K562 (cell line): ENCODE results near the gene PTCH2. TPM values are rescaled to one million over a fixed set of nuclear protein-coding genes. Genes with fewer than 3 reads are reported as not detected.

Source experiments
- CCAR2 ChIP-seq: fragments of 200-400 bp; formaldehyde crosslinking; IDR thresholded peaks from 2 replicates; pipeline ENCODE4 v1.6.1; 2017; ENCODE audit warnings: mild to moderate bottlenecking, low read depth, low read length
- GTF2E2 ChIP-seq: fragments of 200-800 bp; sonication (Bioruptor generic); IDR thresholded peaks from 2 replicates; pipeline ENCODE4 v1.6.1; 2016; ENCODE audit warnings: missing genetic modification characterization, missing compliant biosample characterization
- POLR2AphosphoS5 ChIP-seq: IDR thresholded peaks from 2 replicates; pipeline ENCODE4 v1.6.1; 2011; ENCODE audit warnings: mild to moderate bottlenecking, low read depth, low read length, moderate library complexity; ENCODE audit not compliant: control insufficient read depth, insufficient read depth
- RBM22 ChIP-seq: fragments of 200-400 bp; formaldehyde crosslinking; IDR thresholded peaks from 2 replicates; pipeline ENCODE4 v1.6.1; 2018; ENCODE audit warnings: low read length, low read depth; ENCODE audit not compliant: poor library complexity, severe bottlenecking
- TCF3 ChIP-seq: sonication (generic); formaldehyde crosslinking; IDR thresholded peaks from 2 replicates; pipeline ENCODE4 v1.4.0; 2020; ENCODE audit warnings: mild to moderate bottlenecking, missing genetic modification reagents
- ZFP30 ChIP-seq: fragments of 250-450 bp; sonication (Bioruptor Pico); IDR thresholded peaks from 2 replicates; pipeline ENCODE4 v1.8.0; 2022; ENCODE audit warnings: moderate library complexity, mild to moderate bottlenecking, inconsistent platforms, borderline replicate concordance
- polyA plus RNA-seq, 8 experiments: library from polyadenylated mRNA; depleted of rRNA in 4 of 8; stranded (reverse) in 5 of 8; unstranded in 3 of 8; fragments of >200 nt; fragmentation: Nextera tagmentation in 2 of 8; fragmentation: Illumina TruSeq in 1 of 8; extraction: Ambion mirVana in 2 of 8; extraction: Trizol in 1 of 8; gene quantifications; 2 replicates each; pipeline versions ENCODE4 v1.2.1 to v1.2.3, GENCODE V29; 2011 to 2014; ENCODE audit warnings: inconsistent platforms in 1 of 8, missing spikeins in 1 of 8
- total RNA-seq, 7 experiments: library from RNA; depleted of rRNA in 6 of 7; stranded (reverse); fragments of >200 nt in 6 of 7; fragmentation: Illumina TruSeq in 2 of 7; extraction: Trizol in 2 of 7; gene quantifications; 2 replicates each; pipeline versions ENCODE4 v1.2.1 to v1.2.3, GENCODE V29; 2011 to 2021; ENCODE audit warnings: low replicate concordance in 1 of 7
- TF ChIP-seq, protein P1 (sequence below): fragments of 450-650 bp; IDR thresholded peaks from 2 replicates; pipeline ENCODE4 v1.6.1; 2016; ENCODE audit warnings: missing biosample characterization, missing genetic modification characterization
- TF ChIP-seq, protein P2 (sequence below): fragments of 250-450 bp; sonication (Bioruptor Pico); IDR thresholded peaks from 2 replicates; pipeline ENCODE4 v1.5.0; 2020; ENCODE audit warnings: mild to moderate bottlenecking
- TF ChIP-seq, protein P3 (sequence below), 2 experiments: IDR thresholded peaks; 2 replicates each; pipeline ENCODE4 v1.6.1; 2011; ENCODE audit warnings: borderline replicate concordance in 1 of 2, control low read depth in 1 of 2, low read depth in 1 of 2, low read length in 1 of 2, mild to moderate bottlenecking in 1 of 2, mixed read lengths in 1 of 2, moderate library complexity in 1 of 2; ENCODE audit not compliant: insufficient read depth in 1 of 2, insufficient read length in 1 of 2, poor library complexity in 1 of 2, severe bottlenecking in 1 of 2; ENCODE audit errors: extremely low read depth in 1 of 2
- TF ChIP-seq, protein P4 (sequence below): fragments of 450-650 bp; formaldehyde crosslinking; IDR thresholded peaks from 2 replicates; pipeline ENCODE4 v1.4.0; 2020; ENCODE audit warnings: mild to moderate bottlenecking, moderate library complexity
- TF ChIP-seq, protein P5 (sequence below), 3 experiments: fragments of 200-800 bp in 1 of 3; fragments of 250-450 bp in 1 of 3; fragments of 450-650 bp in 1 of 3; sonication (Bioruptor Pico) in 1 of 3; sonication (Bioruptor generic) in 1 of 3; formaldehyde crosslinking in 1 of 3; IDR thresholded peaks; 2 replicates each; pipeline versions ENCODE4 v1.6.1 to v1.8.0; 2016 to 2022; ENCODE audit warnings: mild to moderate bottlenecking in 2 of 3, missing genetic modification characterization in 2 of 3, missing compliant biosample characterization in 1 of 3, moderate library complexity in 1 of 3
- TF ChIP-seq, protein P6 (sequence below), 2 experiments: IDR thresholded peaks in 1 of 2; conservative IDR thresholded peaks in 1 of 2; 2 replicates each; pipeline ENCODE4 v1.6.1; 2016; ENCODE audit warnings: low read depth in 2 of 2, mild to moderate bottlenecking in 1 of 2, missing compliant biosample characterization in 1 of 2, missing genetic modification characterization in 1 of 2, moderate library complexity in 1 of 2

PTCH2 gene
- total and polyA plus RNA-seq, 9 of the 15 experiments (the other 6 are each of a cell fraction or from before 2014, with no cell fraction given) = 0.15 to 27.3 (median 0.48) TPM; not detected in 1

DNA sequence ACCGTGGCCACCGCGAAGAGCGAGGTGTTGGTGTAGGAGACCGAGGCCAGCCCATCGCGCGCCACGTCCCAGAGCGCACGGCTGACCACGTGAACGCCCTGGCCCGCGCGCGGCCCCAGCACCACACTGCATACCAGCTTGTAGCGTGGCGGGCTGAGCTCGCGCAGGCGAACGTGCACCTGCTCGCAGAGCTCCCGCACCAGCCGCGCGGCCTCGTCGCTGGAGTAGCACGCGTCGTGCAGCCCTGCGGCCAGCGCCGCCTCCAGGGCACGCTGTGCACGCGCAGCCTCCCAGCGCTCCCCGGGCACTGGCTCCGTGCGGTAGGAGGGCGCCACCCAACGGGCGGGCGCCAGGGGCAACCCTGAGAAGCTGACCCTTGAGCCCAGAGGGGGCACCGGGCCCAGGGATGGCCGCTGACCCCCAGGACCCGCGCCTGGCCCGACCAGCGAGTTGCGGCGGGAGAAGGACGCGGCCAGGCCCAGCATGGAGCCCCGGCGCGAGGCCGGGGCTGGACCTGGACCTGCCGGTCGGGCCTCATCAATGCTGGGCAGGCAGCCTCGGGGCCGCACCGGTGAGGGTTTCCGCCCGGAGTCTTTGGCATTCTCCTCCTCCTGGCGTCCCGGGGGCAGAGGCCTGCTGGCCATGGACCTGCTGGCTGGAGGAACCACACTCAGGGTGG is 36.9 kb downstream of the PTCH2 start (continued):
- TF ChIP-seq, protein P1, sequence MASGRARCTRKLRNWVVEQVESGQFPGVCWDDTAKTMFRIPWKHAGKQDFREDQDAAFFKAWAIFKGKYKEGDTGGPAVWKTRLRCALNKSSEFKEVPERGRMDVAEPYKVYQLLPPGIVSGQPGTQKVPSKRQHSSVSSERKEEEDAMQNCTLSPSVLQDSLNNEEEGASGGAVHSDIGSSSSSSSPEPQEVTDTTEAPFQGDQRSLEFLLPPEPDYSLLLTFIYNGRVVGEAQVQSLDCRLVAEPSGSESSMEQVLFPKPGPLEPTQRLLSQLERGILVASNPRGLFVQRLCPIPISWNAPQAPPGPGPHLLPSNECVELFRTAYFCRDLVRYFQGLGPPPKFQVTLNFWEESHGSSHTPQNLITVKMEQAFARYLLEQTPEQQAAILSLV (tag) = no peak
- TF ChIP-seq, protein P2, sequence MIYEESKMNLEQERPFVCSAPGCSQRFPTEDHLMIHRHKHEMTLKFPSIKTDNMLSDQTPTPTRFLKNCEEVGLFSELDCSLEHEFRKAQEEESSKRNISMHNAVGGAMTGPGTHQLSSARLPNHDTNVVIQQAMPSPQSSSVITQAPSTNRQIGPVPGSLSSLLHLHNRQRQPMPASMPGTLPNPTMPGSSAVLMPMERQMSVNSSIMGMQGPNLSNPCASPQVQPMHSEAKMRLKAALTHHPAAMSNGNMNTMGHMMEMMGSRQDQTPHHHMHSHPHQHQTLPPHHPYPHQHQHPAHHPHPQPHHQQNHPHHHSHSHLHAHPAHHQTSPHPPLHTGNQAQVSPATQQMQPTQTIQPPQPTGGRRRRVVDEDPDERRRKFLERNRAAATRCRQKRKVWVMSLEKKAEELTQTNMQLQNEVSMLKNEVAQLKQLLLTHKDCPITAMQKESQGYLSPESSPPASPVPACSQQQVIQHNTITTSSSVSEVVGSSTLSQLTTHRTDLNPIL (CRISPR knock-in tag) = no peak
- TF ChIP-seq RBM22 = peak; percentile 30
- TF ChIP-seq ZFP30 = no peak
- TF ChIP-seq CCAR2 = no peak
- TF ChIP-seq, protein P3, sequence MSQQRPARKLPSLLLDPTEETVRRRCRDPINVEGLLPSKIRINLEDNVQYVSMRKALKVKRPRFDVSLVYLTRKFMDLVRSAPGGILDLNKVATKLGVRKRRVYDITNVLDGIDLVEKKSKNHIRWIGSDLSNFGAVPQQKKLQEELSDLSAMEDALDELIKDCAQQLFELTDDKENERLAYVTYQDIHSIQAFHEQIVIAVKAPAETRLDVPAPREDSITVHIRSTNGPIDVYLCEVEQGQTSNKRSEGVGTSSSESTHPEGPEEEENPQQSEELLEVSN (IDR thresholded peaks at IDR 0.05; ENCODE audit: borderline replicate concordance in 1 of 2, extremely low read depth in 1 of 2, insufficient read depth in 1 of 2, insufficient read length in 1 of 2, low read depth in 1 of 2, low read length in 1 of 2, poor library complexity in 1 of 2, severe bottlenecking in 1 of 2) = peak in 1 of 2 experiments; percentile 18
- no peak for TF ChIP-seq TCF3
- TF ChIP-seq, protein P4, sequence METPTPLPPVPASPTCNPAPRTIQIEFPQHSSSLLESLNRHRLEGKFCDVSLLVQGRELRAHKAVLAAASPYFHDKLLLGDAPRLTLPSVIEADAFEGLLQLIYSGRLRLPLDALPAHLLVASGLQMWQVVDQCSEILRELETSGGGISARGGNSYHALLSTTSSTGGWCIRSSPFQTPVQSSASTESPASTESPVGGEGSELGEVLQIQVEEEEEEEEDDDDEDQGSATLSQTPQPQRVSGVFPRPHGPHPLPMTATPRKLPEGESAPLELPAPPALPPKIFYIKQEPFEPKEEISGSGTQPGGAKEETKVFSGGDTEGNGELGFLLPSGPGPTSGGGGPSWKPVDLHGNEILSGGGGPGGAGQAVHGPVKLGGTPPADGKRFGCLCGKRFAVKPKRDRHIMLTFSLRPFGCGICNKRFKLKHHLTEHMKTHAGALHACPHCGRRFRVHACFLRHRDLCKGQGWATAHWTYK = no peak
- TF ChIP-seq POLR2AphosphoS5 = peak; percentile 12; the same call in 1 of the 2 replicates
- no peak for TF ChIP-seq GTF2E2
- TF ChIP-seq, protein P5, sequence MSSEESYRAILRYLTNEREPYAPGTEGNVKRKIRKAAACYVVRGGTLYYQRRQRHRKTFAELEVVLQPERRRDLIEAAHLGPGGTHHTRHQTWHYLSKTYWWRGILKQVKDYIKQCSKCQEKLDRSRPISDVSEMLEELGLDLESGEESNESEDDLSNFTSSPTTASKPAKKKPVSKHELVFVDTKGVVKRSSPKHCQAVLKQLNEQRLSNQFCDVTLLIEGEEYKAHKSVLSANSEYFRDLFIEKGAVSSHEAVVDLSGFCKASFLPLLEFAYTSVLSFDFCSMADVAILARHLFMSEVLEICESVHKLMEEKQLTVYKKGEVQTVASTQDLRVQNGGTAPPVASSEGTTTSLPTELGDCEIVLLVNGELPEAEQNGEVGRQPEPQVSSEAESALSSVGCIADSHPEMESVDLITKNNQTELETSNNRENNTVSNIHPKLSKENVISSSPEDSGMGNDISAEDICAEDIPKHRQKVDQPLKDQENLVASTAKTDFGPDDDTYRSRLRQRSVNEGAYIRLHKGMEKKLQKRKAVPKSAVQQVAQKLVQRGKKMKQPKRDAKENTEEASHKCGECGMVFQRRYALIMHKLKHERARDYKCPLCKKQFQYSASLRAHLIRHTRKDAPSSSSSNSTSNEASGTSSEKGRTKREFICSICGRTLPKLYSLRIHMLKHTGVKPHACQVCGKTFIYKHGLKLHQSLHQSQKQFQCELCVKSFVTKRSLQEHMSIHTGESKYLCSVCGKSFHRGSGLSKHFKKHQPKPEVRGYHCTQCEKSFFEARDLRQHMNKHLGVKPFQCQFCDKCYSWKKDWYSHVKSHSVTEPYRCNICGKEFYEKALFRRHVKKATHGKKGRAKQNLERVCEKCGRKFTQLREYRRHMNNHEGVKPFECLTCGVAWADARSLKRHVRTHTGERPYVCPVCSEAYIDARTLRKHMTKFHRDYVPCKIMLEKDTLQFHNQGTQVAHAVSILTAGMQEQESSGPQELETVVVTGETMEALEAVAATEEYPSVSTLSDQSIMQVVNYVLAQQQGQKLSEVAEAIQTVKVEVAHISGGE (CRISPR knock-in tag; IDR thresholded peaks at IDR 0.05) = no peak
- TF ChIP-seq, protein P6, sequence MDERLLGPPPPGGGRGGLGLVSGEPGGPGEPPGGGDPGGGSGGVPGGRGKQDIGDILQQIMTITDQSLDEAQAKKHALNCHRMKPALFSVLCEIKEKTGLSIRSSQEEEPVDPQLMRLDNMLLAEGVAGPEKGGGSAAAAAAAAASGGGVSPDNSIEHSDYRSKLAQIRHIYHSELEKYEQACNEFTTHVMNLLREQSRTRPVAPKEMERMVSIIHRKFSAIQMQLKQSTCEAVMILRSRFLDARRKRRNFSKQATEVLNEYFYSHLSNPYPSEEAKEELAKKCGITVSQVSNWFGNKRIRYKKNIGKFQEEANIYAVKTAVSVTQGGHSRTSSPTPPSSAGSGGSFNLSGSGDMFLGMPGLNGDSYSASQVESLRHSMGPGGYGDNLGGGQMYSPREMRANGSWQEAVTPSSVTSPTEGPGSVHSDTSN (CRISPR knock-in tag; IDR thresholded peaks at IDR 0.05; ENCODE audit: low read depth) = no peak
- TF ChIP-seq, protein P6 (tag; conservative IDR thresholded peaks at IDR 0.05; ENCODE audit: low read depth) = no peak
